NCI-H226 (cell line): ENCODE results near the gene COX17.

Experiments used
- DNase-seq: peaks from one replicate; pipeline ENCODE4 v3.0.0-alpha.2; 2015

The COX17 gene

GRCh38 chr3:119642746-119643473 lies 34.3 kb downstream of the COX17 start:
- no peak for DNase-seq

DNA sequence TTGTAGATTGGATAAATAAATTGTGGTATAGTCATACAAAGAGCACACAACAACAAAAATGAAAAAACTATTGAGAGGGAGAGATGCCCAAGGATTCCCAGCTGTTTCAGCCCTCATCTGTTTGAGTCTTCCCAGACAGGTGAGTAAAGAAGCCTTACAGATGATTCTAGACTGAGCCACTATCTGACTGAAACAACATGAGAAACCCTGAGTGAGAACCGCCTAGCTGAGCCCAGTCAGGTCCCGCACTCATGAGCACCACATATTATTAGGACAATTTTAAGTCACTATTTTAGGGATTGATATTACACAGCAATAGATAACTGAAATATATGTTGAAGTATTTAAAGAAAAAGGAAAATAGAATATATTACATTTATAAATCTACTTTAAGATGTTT lies 35.8 kb downstream of the COX17 start:
- DNase-seq, result no peak

GRCh38 chr3:119639494-119640350 lies 37.5 kb downstream of the COX17 start:
- no peak for DNase-seq

GRCh38 chr3:119637679-119638477 lies 39.3 kb downstream of the COX17 start:
- DNase-seq, result peak; percentile 40

DNA sequence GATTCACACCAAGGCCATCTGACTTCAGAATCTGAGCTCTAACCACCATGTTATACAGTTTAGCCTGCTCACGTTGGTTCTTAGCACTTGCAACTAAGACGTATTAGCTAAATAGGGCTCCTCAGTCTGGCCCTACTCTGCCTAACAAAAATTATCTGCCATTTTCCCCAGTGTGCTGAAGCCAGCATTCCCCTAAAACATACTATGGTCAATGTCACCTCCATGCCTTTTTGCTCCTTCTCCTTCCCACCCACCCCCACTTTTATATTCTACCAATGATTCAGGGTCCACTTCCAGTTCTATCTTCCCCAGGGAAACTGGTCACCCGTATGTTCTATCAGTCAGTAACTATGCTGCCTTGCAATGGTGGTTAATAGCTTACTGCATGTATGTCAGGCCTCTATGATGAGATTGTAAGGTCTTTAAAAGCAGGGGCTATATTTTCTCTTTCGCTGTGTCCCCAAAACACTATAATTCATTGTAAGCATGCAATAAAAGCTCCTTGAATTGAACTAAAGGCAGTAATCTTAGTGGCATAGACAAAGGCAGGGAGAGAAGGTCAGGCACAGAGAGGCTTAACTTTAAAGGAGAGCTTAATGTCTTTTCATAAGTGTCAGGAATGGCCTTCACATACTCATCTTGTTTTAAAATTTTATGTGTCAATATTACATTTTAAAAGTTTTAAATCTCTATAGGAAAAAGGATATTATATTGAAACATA lies 40.2 kb downstream of the COX17 start:
- no peak for DNase-seq

DNA sequence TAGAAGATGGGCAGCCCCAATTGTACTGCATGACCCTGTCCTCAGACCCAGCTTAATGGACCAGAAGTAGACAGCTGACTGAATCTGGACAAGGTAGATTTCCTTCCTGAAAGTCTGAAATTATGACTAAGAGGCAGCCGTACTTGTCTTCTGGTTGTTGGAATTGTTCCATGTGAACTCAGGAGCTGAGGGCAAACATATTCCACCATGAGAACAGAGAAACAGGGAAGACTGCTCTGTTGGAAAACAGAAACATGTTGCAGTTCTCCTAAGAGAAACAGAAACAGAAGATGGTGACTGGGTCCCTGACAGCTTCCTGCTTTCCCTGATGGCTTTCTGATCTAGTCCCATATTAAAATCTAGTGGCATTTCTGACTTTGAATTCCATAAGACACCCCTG lies 41.0 kb downstream of the COX17 start:
- DNase-seq, result peak; percentile 14

GRCh38 chr3:119635719-119636118 lies 41.5 kb downstream of the COX17 start:
- no peak for DNase-seq

DNA sequence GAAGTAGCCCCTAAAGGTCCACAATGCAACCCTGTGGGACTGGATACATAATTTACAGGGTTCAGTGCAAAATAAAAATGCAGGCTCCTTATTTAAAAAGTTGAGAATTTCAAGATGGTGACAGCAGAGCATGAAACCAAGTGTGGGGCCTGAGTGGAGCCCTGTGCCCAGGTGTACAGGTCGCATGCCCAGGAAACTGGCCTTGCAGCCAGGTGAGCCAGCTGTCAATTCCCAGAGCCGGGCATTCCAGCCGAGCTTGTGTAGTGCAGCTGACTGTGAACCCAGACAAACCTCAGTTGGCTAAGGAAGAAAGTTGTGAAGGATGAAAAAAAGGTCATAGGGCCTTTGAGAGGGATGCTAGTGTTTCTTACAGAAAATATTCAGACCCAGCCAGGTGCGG lies 44.4 kb downstream of the COX17 start:
- no peak for DNase-seq

- DNase-seq, result no peak
These were observed 45.0 kb downstream of the COX17 start for GRCh38 chr3:119632216-119632615.

- no peak for DNase-seq
These were observed 45.7 kb downstream of the COX17 start for GRCh38 chr3:119631516-119631915.

- DNase-seq, result no peak
These were observed 46.3 kb downstream of the COX17 start for GRCh38 chr3:119630880-119631329.

DNA sequence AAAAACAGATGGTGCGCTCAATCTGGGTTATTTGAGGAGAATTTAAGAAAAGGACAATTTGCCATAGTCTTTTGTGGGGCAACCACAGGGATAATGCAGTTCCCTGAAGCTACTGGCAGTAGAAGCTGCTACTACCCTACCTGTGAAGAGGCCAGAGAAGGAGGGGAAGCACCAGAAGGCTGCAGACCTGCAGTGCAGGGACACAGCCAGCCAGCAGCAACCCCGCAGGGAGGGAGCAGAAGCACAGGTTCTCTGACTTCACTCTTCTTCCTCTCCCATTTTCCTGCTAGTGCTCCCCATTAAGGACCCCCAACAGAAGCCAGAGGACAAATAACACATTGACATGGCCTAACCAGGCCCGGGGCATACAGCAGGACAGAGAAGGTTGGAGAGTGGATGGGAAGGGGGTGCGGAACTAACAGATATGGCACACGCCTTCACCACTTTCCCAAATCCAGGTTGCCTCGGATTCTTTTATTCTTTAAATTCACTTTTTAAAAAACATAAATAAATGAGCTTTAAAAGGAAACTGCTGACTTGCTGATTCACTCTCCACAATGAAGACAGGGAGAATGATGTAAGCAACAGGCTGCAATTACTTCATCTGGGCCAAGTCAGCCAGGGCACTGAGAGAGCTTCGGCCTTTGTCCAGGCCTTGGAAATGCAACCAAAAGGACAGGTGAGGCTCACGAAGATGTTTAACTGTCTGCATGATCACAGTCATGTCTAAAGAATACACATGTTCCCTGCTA lies 46.9 kb downstream of the COX17 start:
- peak; percentile 9 for DNase-seq

DNA sequence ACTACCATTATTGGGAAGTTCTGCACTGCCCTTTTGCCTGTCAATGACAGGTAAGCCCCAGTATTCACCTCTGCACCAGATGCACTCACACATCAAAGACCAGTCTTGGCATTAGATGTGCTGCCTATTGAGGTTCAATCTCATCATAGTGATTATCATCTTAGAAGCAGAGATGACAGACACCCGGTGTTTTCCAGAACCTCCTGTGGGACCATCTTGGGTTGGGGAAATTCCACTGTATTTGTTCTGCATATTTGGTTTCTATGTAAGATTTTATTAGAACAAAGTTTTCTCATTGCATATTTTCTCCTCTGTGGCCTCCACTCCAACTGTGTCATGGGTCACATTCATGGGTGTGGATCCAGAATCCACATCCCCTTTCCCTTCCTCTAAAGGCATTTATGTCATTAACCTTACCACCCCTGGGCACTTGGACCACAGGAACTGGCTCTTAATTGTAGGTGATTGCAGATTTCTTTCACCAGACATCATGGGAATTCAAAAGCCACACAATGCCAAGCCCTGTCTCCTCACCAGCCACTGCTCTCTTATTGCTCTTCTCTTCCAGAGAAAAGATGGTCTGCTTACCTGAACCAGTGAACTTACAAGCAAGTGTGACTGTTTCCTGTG lies 48.3 kb downstream of the COX17 start:
- DNase-seq, result no peak

- no peak for DNase-seq
These were observed 48.8 kb downstream of the COX17 start for GRCh38 chr3:119628390-119628789.

- no peak for DNase-seq
These were observed 49.7 kb downstream of the COX17 start for GRCh38 chr3:119627461-119627860.

GRCh38 chr3:119626196-119626595 lies 51.0 kb downstream of the COX17 start:
- no peak for DNase-seq

DNA sequence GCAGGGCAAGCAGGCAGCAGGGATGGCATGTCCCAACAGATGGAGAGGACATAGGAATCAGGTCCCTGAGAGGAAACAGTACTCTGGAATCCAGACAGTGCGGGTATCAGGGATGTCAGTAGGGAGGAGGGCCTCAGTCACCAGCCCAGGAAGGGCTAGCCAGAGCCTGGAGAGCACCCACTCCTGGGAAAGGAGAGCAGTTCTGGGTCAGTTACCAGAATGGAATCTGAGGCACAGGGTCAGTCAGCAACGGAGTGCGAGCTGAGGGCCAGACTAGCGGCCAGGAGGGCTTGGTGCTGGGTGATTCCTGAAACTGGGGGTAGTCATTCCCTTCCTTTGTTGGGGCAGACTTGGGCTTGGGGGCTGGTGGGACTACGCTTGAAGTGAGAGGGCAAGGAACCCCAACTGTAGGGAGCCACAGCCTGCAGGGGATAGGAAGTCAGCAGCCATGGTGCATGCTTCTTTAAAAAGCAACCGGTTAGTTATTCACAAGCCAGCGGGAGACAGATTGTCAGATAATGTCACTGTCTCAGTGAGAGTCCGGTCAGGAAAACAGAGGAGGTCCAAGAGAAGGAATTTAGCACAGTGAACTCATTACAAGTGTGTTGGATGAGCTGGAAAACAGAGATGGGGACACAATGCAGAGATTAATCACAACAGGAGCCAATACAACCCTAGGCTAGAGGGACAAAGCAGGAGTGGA lies 51.6 kb downstream of the COX17 start:
- DNase-seq, result no peak

GRCh38 chr3:119624002-119624720 lies 53.0 kb downstream of the COX17 start:
- no peak for DNase-seq

GRCh38 chr3:119620899-119621298 lies 56.3 kb downstream of the COX17 start:
- no peak for DNase-seq
